OCI-M2 (cell line): Measurements from ENCODE around the gene TFB1M.

Experiments used
- DNase-seq: peaks from one replicate; lab custom pipeline; 2025; ENCODE audit not compliant: unreplicated experiment; lab: John Stamatoyannopoulos, UW

Gene TFB1M

GRCh38 chr6:155265843-155266535 lies 48.3 kb downstream of the TFB1M start:
- DNase-seq, result no peak

DNA sequence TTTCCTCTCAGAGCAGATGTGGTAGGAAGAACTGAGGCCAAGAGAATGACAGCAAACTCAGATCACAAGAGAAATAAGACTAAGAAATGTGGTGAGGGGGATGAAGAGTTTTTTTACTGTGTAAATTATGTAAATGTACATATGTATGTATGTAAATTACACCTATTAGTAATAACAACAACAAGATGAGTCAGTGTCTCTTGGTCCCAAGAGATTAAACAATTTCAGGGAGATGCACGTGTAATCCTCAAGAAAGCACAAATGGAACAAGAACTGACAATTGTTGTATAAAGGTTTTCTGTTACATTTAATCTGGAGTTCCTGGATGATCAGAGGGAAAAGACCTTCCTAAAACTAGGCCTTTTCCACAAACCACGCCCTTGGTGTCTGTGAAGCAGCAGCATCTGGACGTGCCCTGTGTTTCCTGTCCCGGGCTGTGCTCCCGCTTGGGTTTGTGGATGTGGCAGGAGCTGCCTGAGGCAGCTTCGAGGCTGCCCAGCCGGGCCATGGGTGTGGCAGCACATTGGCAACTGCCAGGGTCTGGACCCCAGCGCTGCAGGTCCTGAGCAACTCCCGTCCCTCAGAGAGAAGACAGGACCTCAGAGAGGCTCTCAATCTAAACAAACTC lies 49.5 kb downstream of the TFB1M start:
- DNase-seq, result no peak

DNA sequence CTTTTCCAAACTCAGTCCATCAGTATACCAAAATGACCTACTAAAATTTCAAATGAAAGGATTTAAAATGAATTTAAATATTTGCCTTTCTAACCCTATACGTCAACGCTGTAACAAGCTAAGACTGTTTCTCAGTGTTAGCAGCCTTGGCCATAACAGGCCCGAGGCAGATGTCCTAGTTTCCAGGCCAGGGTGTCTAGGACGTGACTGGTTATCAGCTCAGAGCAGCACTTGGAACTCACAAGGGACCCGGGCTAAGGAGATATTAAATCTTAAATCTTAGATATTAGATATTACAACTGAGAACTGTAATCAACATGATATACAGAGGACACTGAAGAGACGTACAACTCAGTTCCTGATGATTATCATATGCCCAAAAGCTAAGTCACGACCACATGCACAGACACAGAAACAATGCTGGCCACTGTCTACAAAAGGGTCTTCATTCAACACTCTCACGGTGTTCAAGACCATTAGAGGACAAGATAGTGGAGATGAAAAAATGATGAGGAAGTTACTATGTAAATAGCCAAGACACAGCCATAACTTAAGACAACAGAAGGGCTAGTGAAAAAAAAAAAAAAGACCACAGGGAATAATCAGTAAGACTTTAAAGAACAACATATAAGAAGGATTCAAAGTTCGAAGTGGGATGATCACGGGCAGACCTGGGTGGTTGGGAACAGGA lies 50.8 kb downstream of the TFB1M start, which contains the start of gene CLDN20:
CLDN20 (plus strand) TSS at position 641 of the 691 bp plus-strand sequence. CDS start 11,707 bp downstream, outside the sequence.
- DNase-seq, result no peak

- DNase-seq, result no peak
Measured at GRCh38 chr6:155262655-155263054, 51.6 kb downstream of the TFB1M start.

DNA sequence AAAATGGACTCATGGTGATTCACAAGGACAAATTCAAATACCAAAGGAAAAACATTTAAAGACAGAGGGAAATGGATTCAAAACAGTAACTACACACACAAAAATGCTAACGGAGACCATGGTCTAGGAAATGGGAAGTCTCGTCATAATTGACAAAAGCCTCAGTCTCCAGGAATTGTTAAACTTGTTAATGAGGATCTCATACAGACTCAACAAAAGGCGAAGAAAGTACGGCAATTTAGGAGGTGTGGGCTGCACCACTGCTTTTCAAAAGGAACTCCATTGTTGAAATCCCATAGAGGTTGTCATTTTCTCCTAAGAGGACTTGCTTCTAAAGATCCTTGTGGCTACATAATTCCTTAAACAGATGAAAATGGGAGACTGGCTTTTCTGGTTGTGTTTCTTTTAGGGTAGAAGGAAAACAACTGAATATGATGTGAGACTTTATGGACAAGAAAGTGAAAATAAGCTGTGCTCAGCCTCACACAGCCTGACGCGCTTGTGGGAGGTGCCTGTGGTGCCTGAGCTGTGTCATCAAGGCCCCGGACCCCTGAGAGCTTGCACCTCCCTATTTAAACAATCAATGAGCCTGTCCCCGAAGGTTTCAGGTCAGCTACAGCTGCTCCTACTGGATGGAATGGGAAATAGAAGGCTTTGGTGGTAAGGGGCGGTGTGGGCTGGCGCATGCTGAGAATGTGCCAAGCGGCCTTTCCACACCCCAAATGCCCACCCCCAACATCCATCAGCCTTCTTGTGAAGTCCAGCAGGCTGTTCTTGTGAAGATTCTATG lies 53.0 kb downstream of the TFB1M start:
- no peak for DNase-seq

GRCh38 chr6:155260686-155261085 lies 53.6 kb downstream of the TFB1M start:
- no peak for DNase-seq

DNA sequence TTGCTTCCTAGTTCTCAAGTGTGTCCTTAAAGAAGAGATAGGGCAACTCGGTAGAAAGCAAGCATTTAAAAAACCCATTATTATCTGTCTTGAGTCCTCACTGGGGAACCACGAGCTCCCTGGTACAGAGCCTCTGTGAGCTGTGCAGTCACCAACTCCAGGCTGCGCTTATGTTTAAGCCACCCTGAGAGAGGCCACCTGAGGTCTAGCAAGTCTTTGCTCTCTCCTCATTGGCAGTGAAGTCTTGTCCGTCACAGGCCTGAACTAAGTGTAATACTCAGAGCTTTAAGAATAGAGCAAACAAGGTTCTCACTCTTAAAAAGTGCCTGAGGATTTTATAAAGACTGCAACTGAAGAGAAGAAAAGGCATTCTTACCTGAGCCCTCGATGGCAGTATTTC lies 54.4 kb downstream of the TFB1M start:
- no peak for DNase-seq

- DNase-seq, result no peak
Measured at GRCh38 chr6:155259204-155259603, 55.1 kb downstream of the TFB1M start.

GRCh38 chr6:155257796-155258195 lies 56.5 kb downstream of the TFB1M start:
- DNase-seq, result no peak

GRCh38 chr6:155256122-155256795 lies 58.0 kb downstream of the TFB1M start:
- no peak for DNase-seq

DNA sequence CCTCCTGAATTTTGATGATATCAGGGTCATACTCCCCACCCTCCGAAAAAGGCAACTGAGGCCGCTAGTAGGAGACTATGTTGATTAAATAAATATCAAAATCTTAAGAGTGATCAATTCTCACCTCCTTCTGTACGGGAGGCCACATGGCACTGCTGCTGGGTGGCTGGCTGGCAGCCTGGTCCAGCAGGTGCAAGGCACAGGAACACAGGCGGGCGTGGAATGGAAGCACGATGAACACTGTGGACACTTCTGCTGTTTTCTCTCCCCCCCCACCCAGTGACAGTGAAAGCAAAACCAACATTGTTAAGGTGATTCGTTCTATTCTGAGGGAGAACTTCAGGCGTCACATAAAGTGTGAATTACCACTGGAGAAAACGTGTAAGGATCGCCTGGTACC lies 60.1 kb downstream of the TFB1M start:
- DNase-seq, result no peak

DNA sequence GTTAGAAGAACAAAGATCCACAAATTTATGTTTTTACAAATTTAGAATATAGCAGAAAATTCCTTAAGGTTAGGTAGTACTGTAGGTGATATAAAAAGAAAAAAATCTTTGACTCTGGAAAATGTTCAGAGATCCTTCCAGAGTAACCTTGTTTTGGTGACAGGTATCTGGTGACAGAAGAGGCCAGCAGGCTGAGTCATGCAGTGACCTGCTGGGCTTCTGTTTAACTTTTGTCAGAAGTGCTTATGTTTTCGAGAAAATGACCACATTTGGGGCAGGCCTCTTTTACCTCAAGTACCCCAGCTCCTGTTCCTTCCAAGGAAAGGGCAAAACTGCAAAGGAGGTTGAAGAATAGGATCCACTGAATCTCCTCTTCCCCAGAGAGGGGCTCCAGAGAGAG lies 60.9 kb downstream of the TFB1M start:
- DNase-seq, result no peak

- DNase-seq, result no peak
Measured at GRCh38 chr6:155252581-155252980, 61.7 kb downstream of the TFB1M start.

DNA sequence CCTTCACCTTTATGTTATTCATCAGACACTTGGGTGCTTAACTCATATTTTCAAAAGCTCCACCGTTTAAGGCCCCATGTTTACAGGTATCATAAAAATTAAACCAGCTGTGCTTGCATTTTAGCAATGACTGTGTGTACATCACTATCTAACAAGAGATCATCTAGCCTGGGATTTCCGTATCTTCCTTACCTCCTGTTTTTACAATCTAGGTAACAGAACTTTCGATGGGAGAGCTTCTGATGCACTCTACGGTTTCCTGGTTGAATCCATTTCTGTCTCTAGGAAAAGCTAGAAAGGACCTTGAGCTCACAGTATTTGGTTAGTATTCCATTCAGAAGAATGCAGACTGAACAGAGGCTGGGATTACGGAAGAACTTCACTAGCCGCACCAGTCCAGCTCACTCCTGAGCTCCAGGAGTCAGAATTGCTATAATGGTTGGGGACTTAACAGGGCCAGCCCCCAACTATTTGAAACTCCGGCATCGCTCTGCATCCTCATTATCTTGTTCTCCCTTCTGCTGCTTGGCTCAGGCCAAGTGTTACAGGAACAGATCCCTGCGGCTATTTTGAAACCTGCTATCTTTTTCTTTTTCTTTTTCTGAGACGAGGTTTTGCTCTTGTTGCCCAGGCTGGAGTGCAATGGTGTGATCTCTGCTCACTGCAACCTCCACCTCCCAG lies 63.4 kb downstream of the TFB1M start:
- no peak for DNase-seq

DNA sequence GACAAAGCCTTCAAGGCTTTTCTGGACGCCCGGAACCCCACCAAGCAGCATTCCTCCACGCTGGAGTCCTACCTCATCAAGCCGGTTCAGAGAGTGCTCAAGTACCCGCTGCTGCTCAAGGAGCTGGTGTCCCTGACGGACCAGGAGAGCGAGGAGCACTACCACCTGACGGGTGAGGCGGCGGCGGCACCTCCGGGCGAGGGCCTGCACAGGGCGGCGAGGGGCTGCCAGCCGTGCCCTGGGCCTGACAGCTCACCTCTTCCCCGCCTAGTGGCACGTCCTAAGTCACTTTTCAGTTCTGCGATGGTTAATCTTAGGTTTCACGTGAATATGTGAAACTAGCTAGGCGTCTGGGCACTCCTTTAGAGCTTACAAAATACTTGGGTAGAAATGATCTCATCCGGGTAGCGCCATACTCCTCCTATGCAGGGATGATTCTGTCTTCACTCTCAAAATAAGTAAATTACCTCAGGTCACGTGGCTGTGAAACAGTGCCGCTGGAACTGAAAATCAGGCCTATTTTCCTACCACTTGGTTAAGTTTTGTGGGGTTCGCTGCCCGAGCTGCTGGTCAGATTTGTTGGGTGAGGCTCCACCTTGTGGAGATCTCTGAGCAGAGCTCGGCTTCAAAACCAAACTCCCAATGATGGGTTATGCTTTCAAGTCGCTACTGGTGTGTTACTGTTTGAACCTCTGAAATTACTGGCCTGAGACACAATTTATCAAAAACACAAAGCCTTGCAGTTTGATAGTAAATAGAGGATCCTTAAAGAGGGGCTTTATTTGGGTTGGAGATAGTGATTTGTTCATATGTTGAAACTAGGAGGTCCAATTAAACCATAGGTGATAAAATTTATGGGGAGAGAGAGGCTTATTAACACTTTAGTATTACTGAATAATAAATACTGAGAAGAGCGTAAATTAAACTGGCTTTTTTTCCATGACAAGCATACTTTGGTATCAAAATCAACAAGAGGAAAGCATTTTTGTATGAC lies 66.0 kb downstream of the TFB1M start:
- DNase-seq, result no peak

- no peak for DNase-seq
Measured at GRCh38 chr6:155247618-155248007, 66.7 kb downstream of the TFB1M start.

- DNase-seq, result no peak
Measured at GRCh38 chr6:155246825-155247224, 67.5 kb downstream of the TFB1M start.

GRCh38 chr6:155245831-155246230 lies 68.5 kb downstream of the TFB1M start:
- DNase-seq, result no peak

DNA sequence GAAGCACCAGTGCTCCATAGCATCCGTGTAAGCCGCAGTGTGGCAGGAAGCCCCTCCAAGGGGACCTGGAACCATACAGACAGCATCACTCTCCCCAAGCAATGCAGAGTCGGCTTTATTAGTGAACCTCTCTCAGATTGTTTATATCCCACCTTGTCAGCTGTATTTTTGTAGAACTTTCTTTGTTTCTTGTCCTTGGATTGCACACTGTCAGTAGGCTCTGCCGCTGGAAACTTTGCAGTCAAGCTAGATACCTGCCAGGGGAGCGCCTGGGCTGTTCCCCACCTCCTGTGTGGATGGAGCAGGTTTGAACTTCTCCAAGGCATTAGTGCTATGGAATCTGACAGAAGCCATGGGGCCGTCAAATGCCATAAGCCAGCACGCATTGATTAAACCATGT lies 69.1 kb downstream of the TFB1M start:
- no peak for DNase-seq
